NCI-H526 (cell line): Measurements from ENCODE around the gene CADPS2.
"Not testable (repeated sequence)": the region's sequence is repeated elsewhere in the genome, so short reads cannot be mapped to it uniquely, and the experiment has no call there.

Experiments
- DNase-seq, 2 experiments: peaks; one replicate each; lab custom pipeline; 2025; lab: John Stamatoyannopoulos, UW

The CADPS2 gene

GRCh38 chr7:122849957-122850328 is 36.3 kb downstream of the CADPS2 start:
- no peak for DNase-seq

- no peak for DNase-seq
Measured at GRCh38 chr7:122849322-122849956, 36.8 kb downstream of the CADPS2 start.

GRCh38 chr7:122847871-122848473 is 38.3 kb downstream of the CADPS2 start:
- DNase-seq: no peak

- DNase-seq: no peak
Measured at GRCh38 chr7:122846591-122846990, 39.7 kb downstream of the CADPS2 start.

GRCh38 chr7:122845286-122845685 is 41.0 kb downstream of the CADPS2 start:
- DNase-seq: no peak

GRCh38 chr7:122844191-122844988 is 41.9 kb downstream of the CADPS2 start:
- DNase-seq: no peak

GRCh38 chr7:122842971-122843370 is 43.3 kb downstream of the CADPS2 start:
- no peak for DNase-seq

GRCh38 chr7:122836286-122836685 is 50.0 kb downstream of the CADPS2 start:
- DNase-seq: not testable (repeated sequence)

GRCh38 chr7:122834571-122834942 is 51.7 kb downstream of the CADPS2 start:
- peak; percentile 8 to 46 for DNase-seq

- DNase-seq: no peak
Measured at GRCh38 chr7:122833888-122834570, 52.2 kb downstream of the CADPS2 start.

- DNase-seq: no peak
Measured at GRCh38 chr7:122831436-122831835, 54.8 kb downstream of the CADPS2 start.

GRCh38 chr7:122829962-122830361 is 56.3 kb downstream of the CADPS2 start:
- no peak for DNase-seq

- DNase-seq: no peak
Measured at GRCh38 chr7:122827763-122828162, 58.5 kb downstream of the CADPS2 start.

GRCh38 chr7:122813845-122814244 is 72.4 kb downstream of the CADPS2 start:
- DNase-seq: no peak

- no peak for DNase-seq
Measured at GRCh38 chr7:122803851-122804250, 82.4 kb downstream of the CADPS2 start.

- DNase-seq: no peak
Measured at GRCh38 chr7:122803323-122803722, 82.9 kb downstream of the CADPS2 start.

- DNase-seq: no peak
Measured at GRCh38 chr7:122802301-122802751, 83.9 kb downstream of the CADPS2 start.

GRCh38 chr7:122791959-122792545 is 94.2 kb downstream of the CADPS2 start:
- no peak for DNase-seq

GRCh38 chr7:122790591-122790990 is 95.7 kb downstream of the CADPS2 start:
- DNase-seq: peak in 1 of 2 experiments; percentile 17

- DNase-seq: no peak
Measured at GRCh38 chr7:122790132-122790531, 96.1 kb downstream of the CADPS2 start.

- peak in 1 of 2 experiments; percentile 16 for DNase-seq
Measured at GRCh38 chr7:122789156-122789555, 97.1 kb downstream of the CADPS2 start.
